NCI-H1436 (cell line): ENCODE results near the gene PIEZO1.

ENCODE experiments used
- DNase-seq: peaks from one replicate; lab custom pipeline; 2025; lab: John Stamatoyannopoulos, UW

The PIEZO1 gene

GRCh38 chr16:88716601-88717001 is 68.4 kb downstream of the PIEZO1 start:
- no peak for DNase-seq

GRCh38 chr16:88716201-88716600 is 68.8 kb downstream of the PIEZO1 start:
- no peak for DNase-seq

GRCh38 chr16:88715312-88716190 is 69.5 kb downstream of the PIEZO1 start:
- no peak for DNase-seq

GRCh38 chr16:88714420-88715302 is 70.4 kb downstream of the PIEZO1 start:
- no peak for DNase-seq

- no peak for DNase-seq
Observed at GRCh38 chr16:88713568-88714419, 71.2 kb downstream of the PIEZO1 start.

GRCh38 chr16:88713054-88713453 is 72.0 kb downstream of the PIEZO1 start:
- DNase-seq: no peak

GRCh38 chr16:88712362-88712979 is 72.5 kb downstream of the PIEZO1 start:
- no peak for DNase-seq

GRCh38 chr16:88711750-88712340 is 73.2 kb downstream of the PIEZO1 start:
- no peak for DNase-seq

- DNase-seq: no peak
Observed at GRCh38 chr16:88710556-88710955, 74.5 kb downstream of the PIEZO1 start.

GRCh38 chr16:88706965-88707826 is 77.8 kb downstream of the PIEZO1 start:
- DNase-seq: no peak

- DNase-seq: peak; percentile 75
Observed at GRCh38 chr16:88706229-88706964, 78.6 kb downstream of the PIEZO1 start, which contains the start of the genes CTU2 and RNF166. CTU2 (plus strand) TSS chr16:88706503; CDS start chr16:88706531, 28 bp downstream. RNF166 (minus strand) TSS chr16:88706408; CDS start chr16:88706325, 83 bp downstream.

- no peak for DNase-seq
Observed at GRCh38 chr16:88705801-88706228, 79.2 kb downstream of the PIEZO1 start.

GRCh38 chr16:88705076-88705684 is 79.8 kb downstream of the PIEZO1 start:
- DNase-seq: no peak

- no peak for DNase-seq
Observed at GRCh38 chr16:88703486-88704309, 81.3 kb downstream of the PIEZO1 start.

GRCh38 chr16:88702371-88703210 is 82.4 kb downstream of the PIEZO1 start:
- DNase-seq: no peak

- DNase-seq: no peak
Observed at GRCh38 chr16:88701581-88702370, 83.2 kb downstream of the PIEZO1 start.
